IMR-90 (cell line): ENCODE data around the gene PLA2G4F. TPM values are rescaled to one million over a fixed set of nuclear protein-coding genes. Genes with fewer than 3 reads are reported as not detected.

Source experiments
- ATAC-seq: fragments of 200-7000 bp; cut with Tn5 transposase; 2 replicates; pipeline ENCODE4 v1.9.1; 2020; ENCODE audit warnings: low read depth, mild to moderate bottlenecking, moderate library complexity
- BruUV-seq: library from RNA; stranded (reverse); fragments of 400-500 nt; replicated peaks from 2 replicates; lab custom pipeline; 2021; lab: Mats Ljungman, UMichigan
- CTCF ChIA-PET: fragments of 300-600 bp; formaldehyde crosslinking; extraction: SDS; loops from one replicate; lab custom pipeline; 2021; ENCODE audit warnings: antibody characterized with exemption; lab: Yijun Ruan, JAX
- POLR2A ChIA-PET: fragments of 300-600 bp; sonication (Branson Sonifier 250); formaldehyde crosslinking; loops from one replicate; lab custom pipeline; 2022; ENCODE audit warnings: antibody characterized with exemption; ENCODE audit not compliant: unreplicated experiment; lab: Charles Lee
- DNase-seq: peaks from one replicate; pipeline ENCODE4 v3.0.0; 2013
- H2AFZ ChIP-seq: replicated peaks from 2 replicates; pipeline ENCODE3; 2013; ENCODE audit warnings: low read length, mild to moderate bottlenecking; ENCODE audit not compliant: poor library complexity
- H2AK5ac ChIP-seq: 2 replicates; pipeline ENCODE4 v1.6.1; 2013; ENCODE audit warnings: low read depth, low read length, inconsistent platforms
- H2AK9ac ChIP-seq: replicated peaks from 2 replicates; pipeline ENCODE3; 2013; ENCODE audit warnings: mild to moderate bottlenecking, low read depth, low read length, moderate library complexity; ENCODE audit not compliant: poor library complexity
- H2BK120ac ChIP-seq: 2 replicates; pipeline ENCODE4 v1.6.1; 2013; ENCODE audit warnings: low read depth, low read length, inconsistent platforms
- H2BK15ac ChIP-seq: 3 replicates; pipeline ENCODE4 v1.6.1; 2013; ENCODE audit warnings: low read depth, low read length, inconsistent platforms
- H2BK20ac ChIP-seq: 2 replicates; pipeline ENCODE4 v1.6.1; 2013; ENCODE audit warnings: low read depth, mild to moderate bottlenecking, inconsistent platforms, low read length, moderate library complexity
- H2BK5ac ChIP-seq: 2 replicates; pipeline ENCODE4 v1.6.1; 2013; ENCODE audit warnings: mild to moderate bottlenecking, low read depth, low read length, inconsistent platforms; ENCODE audit not compliant: poor library complexity, severe bottlenecking
- H3K14ac ChIP-seq: replicated peaks from 2 replicates; pipeline ENCODE4 v1.6.1; 2013; ENCODE audit warnings: low read depth, low read length, inconsistent platforms
- H3K18ac ChIP-seq: 2 replicates; pipeline ENCODE4 v1.6.1; 2013; ENCODE audit warnings: low read depth, low read length, control low read depth
- H3K23ac ChIP-seq: 2 replicates; pipeline ENCODE4 v1.6.1; 2013; ENCODE audit warnings: low read depth, low read length, inconsistent platforms
- H3K27ac ChIP-seq: 2 replicates; pipeline ENCODE4 v1.5.1; 2013; ENCODE audit warnings: mild to moderate bottlenecking, control low read depth, low read length; ENCODE audit not compliant: insufficient read depth
- H3K27me3 ChIP-seq: 2 replicates; pipeline ENCODE4 v1.6.1; 2013; ENCODE audit warnings: low read length; ENCODE audit not compliant: control insufficient read depth, insufficient read depth
- H3K36me3 ChIP-seq: 2 replicates; pipeline ENCODE4 v1.6.1; 2013; ENCODE audit warnings: low read length, mixed read lengths; ENCODE audit not compliant: control insufficient read depth, insufficient read depth
- H3K4ac ChIP-seq: 2 replicates; pipeline ENCODE4 v1.6.1; 2013; ENCODE audit warnings: low read depth, low read length, inconsistent platforms
- H3K4me1 ChIP-seq: 2 replicates; pipeline ENCODE4 v1.6.1; 2013; ENCODE audit warnings: low read length, mixed read lengths; ENCODE audit not compliant: control insufficient read depth, insufficient read depth
- H3K4me2 ChIP-seq: 2 replicates; pipeline ENCODE4 v1.6.1; 2013; ENCODE audit warnings: low read depth, mild to moderate bottlenecking, control low read depth, low read length, moderate library complexity
- H3K4me3 ChIP-seq: 2 replicates; pipeline ENCODE4 v1.5.1; 2013; ENCODE audit warnings: low read depth, mild to moderate bottlenecking, control low read depth, low read length, moderate library complexity; ENCODE audit not compliant: insufficient read depth
- H3K56ac ChIP-seq: 2 replicates; pipeline ENCODE4 v1.6.1; 2013; ENCODE audit warnings: low read length, inconsistent platforms; ENCODE audit not compliant: insufficient read depth; ENCODE audit errors: extremely low read depth
- H3K79me1 ChIP-seq, 2 experiments: 2 replicates each; pipeline ENCODE4 v1.6.1; 2013; ENCODE audit warnings: low read length in 2 of 2, inconsistent platforms in 1 of 2, low read depth in 1 of 2
- H3K9ac ChIP-seq: 2 replicates; pipeline ENCODE4 v1.6.1; 2013; ENCODE audit warnings: low read depth, low read length, control low read depth
- H3K9me1 ChIP-seq: 2 replicates; pipeline ENCODE4 v1.6.1; 2013; ENCODE audit warnings: low read length, inconsistent platforms; ENCODE audit not compliant: insufficient read depth
- H3K9me3 ChIP-seq: 2 replicates; pipeline ENCODE4 v1.6.1; 2013; ENCODE audit warnings: low read length; ENCODE audit not compliant: control insufficient read depth, insufficient read depth
- H4K20me1 ChIP-seq: 2 replicates; pipeline ENCODE4 v1.6.1; 2013; ENCODE audit warnings: low read length, inconsistent platforms; ENCODE audit not compliant: insufficient read depth
- H4K5ac ChIP-seq: 2 replicates; pipeline ENCODE4 v1.6.1; 2013; ENCODE audit warnings: mild to moderate bottlenecking, low read depth, low read length, control low read depth
- H4K8ac ChIP-seq, 2 experiments: 2 replicates each; pipeline ENCODE4 v1.6.1; 2013; ENCODE audit warnings: low read depth in 2 of 2, low read length in 2 of 2, control low read depth in 1 of 2, inconsistent platforms in 1 of 2
- H4K91ac ChIP-seq: 2 replicates; pipeline ENCODE4 v1.6.1; 2013; ENCODE audit warnings: low read depth, low read length, inconsistent platforms; ENCODE audit not compliant: insufficient read depth
- BHLHE40 ChIP-seq: fragments of 150-350 bp; IDR thresholded peaks from 2 replicates; pipeline ENCODE4 v1.6.1; 2016; ENCODE audit warnings: mild to moderate bottlenecking, low read depth, low read length
- CEBPB ChIP-seq: IDR thresholded peaks from 2 replicates; pipeline ENCODE4 v1.6.1; 2012; ENCODE audit warnings: low read depth, low read length, improper control_type of control experiment
- CHD1 ChIP-seq: IDR thresholded peaks from 2 replicates; pipeline ENCODE4 v1.6.1; 2012; ENCODE audit warnings: low read depth, low read length, improper control_type of control experiment
- CTCF ChIP-seq: conservative IDR thresholded peaks from 2 replicates; pipeline ENCODE4 v1.5.1; 2012; ENCODE audit warnings: mild to moderate bottlenecking, low read depth, low read length, improper control_type of control experiment
- ELK1 ChIP-seq: fragments of 150-350 bp; IDR thresholded peaks from 2 replicates; pipeline ENCODE4 v1.6.1; 2016; ENCODE audit warnings: low read depth, mild to moderate bottlenecking, low read length, moderate library complexity, borderline replicate concordance
- FOS ChIP-seq: fragments of 150-350 bp; IDR thresholded peaks from 2 replicates; pipeline ENCODE4 v1.6.1; 2016; ENCODE audit warnings: low read depth, low read length
- MAFK ChIP-seq: IDR thresholded peaks from 2 replicates; pipeline ENCODE4 v1.6.1; 2012; ENCODE audit warnings: low read depth, low read length, improper control_type of control experiment
- MAZ ChIP-seq: IDR thresholded peaks from 2 replicates; pipeline ENCODE4 v1.6.1; 2012; ENCODE audit warnings: low read depth, mild to moderate bottlenecking, low read length, improper control_type of control experiment, moderate library complexity, borderline replicate concordance
- MXI1 ChIP-seq: IDR thresholded peaks from 2 replicates; pipeline ENCODE4 v1.6.1; 2012; ENCODE audit warnings: low read depth, mild to moderate bottlenecking, low read length, moderate library complexity, borderline replicate concordance
- NFE2L2 ChIP-seq: fragments of 150-350 bp; IDR thresholded peaks from 2 replicates; pipeline ENCODE4 v1.6.1; 2016; ENCODE audit warnings: low read depth, mild to moderate bottlenecking, low read length
- POLR2A ChIP-seq: IDR thresholded peaks from 2 replicates; pipeline ENCODE4 v1.6.1; 2012; ENCODE audit warnings: mild to moderate bottlenecking, low read depth, low read length
- RAD21 ChIP-seq: IDR thresholded peaks from 2 replicates; pipeline ENCODE4 v1.6.1; 2012; ENCODE audit warnings: low read length, improper control_type of control experiment
- RCOR1 ChIP-seq: IDR thresholded peaks from 2 replicates; pipeline ENCODE4 v1.6.1; 2012; ENCODE audit warnings: mild to moderate bottlenecking, low read length, improper control_type of control experiment; ENCODE audit not compliant: insufficient replicate concordance
- RFX5 ChIP-seq: IDR thresholded peaks from 2 replicates; pipeline ENCODE4 v1.8.0; 2012; ENCODE audit warnings: low read depth, mild to moderate bottlenecking, low read length, moderate library complexity
- SMC3 ChIP-seq: fragments of 150-350 bp; IDR thresholded peaks from 2 replicates; pipeline ENCODE4 v1.6.1; 2016; ENCODE audit warnings: low read depth, mild to moderate bottlenecking, antibody characterized with exemption, low read length, moderate library complexity
- USF2 ChIP-seq: fragments of 150-350 bp; IDR thresholded peaks from 2 replicates; pipeline ENCODE4 v1.6.1; 2017; ENCODE audit warnings: mild to moderate bottlenecking, antibody characterized with exemption, low read length, low read depth
- WGBS, 2 experiments: methylation state at CpG; one replicate each; pipeline versions ENCODE4 v1.1.5 to v1.1.7; 2013; ENCODE audit warnings: missing lambda C conversion rate in 2 of 2; ENCODE audit not compliant: insufficient read length in 1 of 2; ENCODE audit errors: extremely low coverage in 2 of 2; 5-methylcytosine and 5-hydroxymethylcytosine counted together
- dilution Hi-C: fragments of 300-500 bp; cut with HindIII; formaldehyde crosslinking; loops from one replicate; pipeline ENCODE4 v1.14.3; 2018; ENCODE audit warnings: low sequenced_read_pairs; ENCODE audit not compliant: unreplicated experiment
- in situ Hi-C: fragments of 300-500 bp; cut with MboI; formaldehyde crosslinking; loops from 3 replicates; pipeline ENCODE4 v1.14.3; 2019; ENCODE audit warnings: low sequenced_read_pairs, inconsistent platforms, mixed read lengths
- intact Hi-C: fragments of 100-400 bp; cut with micrococcal nuclease; formaldehyde crosslinking; loops from 2 replicates; pipeline ENCODE4 v1.10.0; 2022
- polyA plus RNA-seq, 3 experiments: library from polyadenylated mRNA; depleted of rRNA; stranded (reverse); fragments of >200 nt; gene quantifications; 2 replicates each; pipeline ENCODE4 v1.2.3, GENCODE V29; 2012; ENCODE audit warnings: low replicate concordance in 1 of 3
- total RNA-seq: library from RNA; depleted of rRNA; stranded (reverse); fragments of >200 nt; gene quantifications from 2 replicates; pipeline ENCODE4 v1.2.3, GENCODE V29; 2012

The PLA2G4F gene
- total and polyA plus RNA-seq, 2 of the 4 experiments (the other 2 are of a cell fraction), result not detected

GRCh38 chr15:42157381-42157780 lies 945 bp upstream of the PLA2G4F start:
- DNase-seq (no peak), ATAC-seq (no peak)
- dilution Hi-C loops (no loop called here), intact Hi-C loops (no loop called here), in situ Hi-C loops (no loop called here)
- Histone ChIP-seq H2AFZ (no peak overlapping the region), H3K4me3 (no peak overlapping the region), H2AK9ac (no peak overlapping the region), H3K4me2 (no peak overlapping the region), H3K9ac (no peak overlapping the region), H4K5ac (no peak overlapping the region), H3K14ac (no peak overlapping the region), H4K20me1 (no peaks in the 10 kb centered on the region), H3K4me1 (peaks cover 4% of the 10 kb centered on the region; the same call in 1 of the 2 replicates), H3K9me3 (no peaks in the 10 kb centered on the region), H3K36me3 (peaks cover 34% of the 10 kb centered on the region), H3K27ac (no peak overlapping the region), H3K27me3 (no peaks in the 10 kb centered on the region; the same call in 1 of the 2 replicates), H3K18ac (no peak overlapping the region), H3K79me1 (no peaks in the 10 kb centered on the region), H2BK5ac (no peak overlapping the region), H4K91ac (no peak overlapping the region), H3K4ac (no peak overlapping the region), H3K23ac (no peak overlapping the region), H3K56ac (no peak overlapping the region), H2BK20ac (no peak overlapping the region), H2BK120ac (no peak overlapping the region), H3K9me1 (peaks cover 20% of the 10 kb centered on the region), H2AK5ac (no peak overlapping the region), H2BK15ac (no peak overlapping the region), H4K8ac (no peak overlapping the region)
- POLR2A ChIA-PET, result no interaction called here
- TF ChIP-seq MAZ (no peak), USF2 (no peak), CHD1 (no peak), BHLHE40 (no peak), POLR2A (no peak), MXI1 (no peak), FOS (no peak), RFX5 (no peak), RCOR1 (no peak), ELK1 (no peak), MAFK (no peak), CEBPB (no peak), CTCF (no peak), RAD21 (no peak), SMC3 (no peak), NFE2L2 (no peak)
- 100% methylated on average over 3 of the region's 8 CpGs; no CpG with 5 or more reads in 1 of the 2 experiments for WGBS, 2 experiments
- no TSS peak for BruUV-seq
- CTCF ChIA-PET, result no interaction called here
